NCI-H146 (cell line): ENCODE measurements around the gene ZNHIT1.

ENCODE experiments used
- DNase-seq: peaks from one replicate; lab custom pipeline; 2025; lab: John Stamatoyannopoulos, UW

The ZNHIT1 gene

DNA sequence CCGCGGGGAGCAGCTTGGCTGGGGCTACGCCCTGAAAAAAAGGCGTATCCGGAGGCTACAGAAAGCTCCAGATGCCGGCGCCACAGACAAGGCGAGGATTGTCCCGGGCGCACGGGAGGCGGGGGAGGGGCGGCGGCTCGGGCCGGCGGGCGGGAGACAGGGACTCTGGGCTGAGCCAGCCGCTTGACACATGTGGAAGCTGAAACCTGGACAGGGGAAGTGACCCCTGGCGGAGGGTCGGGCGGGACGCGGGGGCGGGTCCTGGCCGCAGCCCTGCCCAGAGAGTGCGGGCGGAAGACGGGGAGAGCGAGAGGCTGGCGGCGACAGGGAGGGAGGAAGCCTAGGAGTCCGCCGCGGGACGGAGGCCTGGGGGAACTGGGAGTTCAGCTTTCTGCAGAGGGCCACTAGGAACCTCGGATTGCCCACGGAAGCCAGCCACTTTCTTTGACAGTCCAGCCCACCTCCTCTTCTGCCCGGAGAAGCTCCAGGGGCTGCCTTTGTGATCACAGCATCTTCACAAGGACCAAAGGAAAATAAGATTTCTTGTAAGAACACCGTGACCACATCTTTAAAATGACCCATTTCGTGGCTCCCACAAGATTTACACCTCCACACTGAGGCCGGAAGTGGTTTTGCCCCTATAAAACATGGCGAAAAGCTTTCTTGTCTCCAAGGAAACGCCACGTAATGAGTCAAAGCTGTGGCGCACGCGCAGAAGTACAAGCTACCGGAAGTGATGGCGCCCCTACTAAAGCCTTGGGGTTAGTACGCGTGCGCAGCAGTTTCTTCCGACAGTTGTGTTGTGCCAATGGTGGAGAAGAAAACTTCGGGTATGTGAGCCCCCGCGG, at the start of gene ZNHIT1, which contains the start of gene PLOD3:
Gene ZNHIT1 (plus strand): TSS at position 778 of the 848 bp plus-strand sequence. CDS start 31 bp downstream, at position 809.
Gene PLOD3 (minus strand): TSS at position 194 of the 848 bp plus-strand sequence. CDS start 307 bp downstream, outside the sequence.
- peak; percentile 97 for DNase-seq

- DNase-seq: no peak
Measured at GRCh38 chr7:101168412-101169049, 49.4 kb upstream of the ZNHIT1 start.

DNA sequence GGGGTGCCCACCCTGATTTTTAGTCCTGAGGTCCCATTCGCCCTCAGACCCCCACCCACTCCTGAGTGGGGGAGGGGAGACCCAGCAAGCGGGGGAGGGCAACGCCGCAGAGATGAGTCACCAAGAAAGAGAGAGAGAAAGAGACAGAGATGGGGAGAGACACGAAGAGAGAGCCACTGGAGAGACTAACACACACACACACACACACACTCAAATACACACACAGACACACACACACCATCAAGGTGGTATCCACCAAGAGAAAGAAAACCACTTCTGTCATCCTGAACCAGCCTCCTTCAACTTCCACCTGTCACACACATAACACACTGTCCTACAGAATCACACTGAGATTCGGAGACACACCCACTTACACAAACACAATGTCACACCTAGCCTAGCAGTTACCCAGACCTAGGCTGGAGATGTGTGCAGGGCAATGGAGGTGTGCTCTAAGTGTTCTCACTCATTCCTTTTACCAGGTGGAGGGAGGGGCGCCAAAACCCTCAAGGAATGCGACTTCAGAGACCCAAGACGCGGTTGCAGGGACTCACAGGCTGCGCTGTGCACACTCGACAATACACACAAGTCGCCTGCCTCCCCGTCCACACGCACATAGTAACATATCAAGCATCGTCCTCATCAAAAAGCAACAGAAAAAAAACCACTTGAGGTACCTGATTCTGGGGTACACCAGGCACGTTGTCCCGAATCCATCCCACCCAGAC, 48.7 kb upstream of the ZNHIT1 start:
- DNase-seq: no peak

GRCh38 chr7:101169838-101170551, 48.0 kb upstream of the ZNHIT1 start:
- peak; percentile 36 for DNase-seq

DNA sequence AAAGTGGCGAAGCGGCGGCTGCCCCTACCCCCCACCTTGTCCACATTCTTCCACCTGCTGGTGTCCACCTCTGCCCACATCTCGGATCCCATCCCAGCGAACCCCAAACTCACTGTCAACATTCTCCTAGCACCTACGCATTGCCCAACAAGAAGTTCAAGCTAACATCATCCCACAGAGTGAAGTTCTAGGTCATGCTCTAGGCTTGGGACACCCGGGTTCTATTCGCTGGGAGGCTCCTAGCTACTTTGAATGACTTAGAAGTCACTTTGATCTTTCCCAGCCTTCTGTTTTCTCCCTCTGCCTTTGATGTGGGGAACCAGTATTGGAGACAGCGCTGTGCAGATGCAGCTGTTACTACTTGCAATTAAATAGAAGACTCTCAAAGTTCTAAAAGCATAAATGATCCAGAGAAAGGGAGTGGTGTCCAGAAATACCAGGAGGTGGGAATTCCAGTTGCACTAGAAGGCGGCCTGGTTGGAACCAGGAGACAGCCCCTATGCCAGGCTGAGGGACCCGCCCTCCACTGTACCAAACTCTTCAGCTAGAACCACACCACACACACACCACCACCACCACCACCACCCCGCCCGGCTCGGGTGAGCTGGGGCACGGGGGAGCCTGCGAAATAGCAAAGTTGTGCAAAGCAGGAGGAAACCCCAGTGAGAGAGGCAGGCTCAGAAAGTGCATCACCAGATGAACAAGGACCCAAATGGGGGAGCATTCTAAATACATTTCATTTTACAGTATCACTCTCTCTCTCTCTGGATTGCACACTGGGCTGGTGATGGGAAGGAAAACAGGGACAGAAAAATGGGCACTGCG, 47.1 kb upstream of the ZNHIT1 start:
- DNase-seq: no peak

GRCh38 chr7:101171442-101171837, 46.5 kb upstream of the ZNHIT1 start:
- DNase-seq: peak; percentile 13

GRCh38 chr7:101172005-101172853, 45.7 kb upstream of the ZNHIT1 start:
- peak; percentile 55 for DNase-seq

DNA sequence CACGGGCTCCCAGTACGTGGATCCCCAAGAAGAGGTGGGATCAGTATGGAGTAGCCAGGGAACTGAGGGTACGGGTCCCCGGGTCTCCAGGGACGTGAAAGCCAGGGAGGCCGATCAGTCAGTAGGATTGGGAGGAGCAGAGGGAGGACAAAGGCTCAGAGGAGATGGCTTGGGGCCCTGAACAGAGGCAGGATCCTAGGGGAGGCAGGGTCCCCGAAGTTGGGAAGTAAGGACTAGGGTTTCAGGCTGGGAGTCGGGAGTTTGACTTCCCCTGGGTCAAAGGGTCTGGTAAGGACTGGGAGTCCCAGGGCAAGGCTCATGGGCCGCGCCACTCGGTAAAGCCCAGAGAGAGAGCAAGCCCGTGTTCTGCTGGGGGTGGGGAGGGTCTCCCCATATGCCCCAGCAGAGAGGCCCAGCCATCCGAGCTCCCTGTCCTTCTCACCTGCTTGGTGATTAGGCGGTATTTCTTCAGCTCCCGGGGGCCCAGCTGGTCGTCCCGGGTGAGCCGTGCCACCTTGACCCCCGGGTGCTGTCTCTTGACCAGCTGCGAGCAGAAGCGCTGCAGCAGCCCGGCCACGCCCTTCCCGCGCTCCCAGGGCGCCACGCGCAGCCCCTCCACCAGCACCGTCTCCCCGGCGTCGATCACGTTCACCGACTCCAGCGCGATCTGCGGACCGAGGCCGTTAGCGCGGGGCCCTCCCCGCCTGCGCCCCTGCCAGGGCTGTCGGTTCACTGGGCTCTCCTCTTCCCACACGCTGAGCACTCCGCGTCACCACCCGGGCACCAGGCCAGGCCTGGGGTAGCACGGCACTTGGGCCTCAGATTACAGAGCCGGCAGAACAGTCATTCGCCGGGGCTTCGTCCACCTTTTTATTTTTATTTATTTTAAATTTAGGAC, 44.9 kb upstream of the ZNHIT1 start:
- DNase-seq: peak; percentile 61

GRCh38 chr7:101173752-101174244, 44.2 kb upstream of the ZNHIT1 start:
- DNase-seq: peak; percentile 41

DNA sequence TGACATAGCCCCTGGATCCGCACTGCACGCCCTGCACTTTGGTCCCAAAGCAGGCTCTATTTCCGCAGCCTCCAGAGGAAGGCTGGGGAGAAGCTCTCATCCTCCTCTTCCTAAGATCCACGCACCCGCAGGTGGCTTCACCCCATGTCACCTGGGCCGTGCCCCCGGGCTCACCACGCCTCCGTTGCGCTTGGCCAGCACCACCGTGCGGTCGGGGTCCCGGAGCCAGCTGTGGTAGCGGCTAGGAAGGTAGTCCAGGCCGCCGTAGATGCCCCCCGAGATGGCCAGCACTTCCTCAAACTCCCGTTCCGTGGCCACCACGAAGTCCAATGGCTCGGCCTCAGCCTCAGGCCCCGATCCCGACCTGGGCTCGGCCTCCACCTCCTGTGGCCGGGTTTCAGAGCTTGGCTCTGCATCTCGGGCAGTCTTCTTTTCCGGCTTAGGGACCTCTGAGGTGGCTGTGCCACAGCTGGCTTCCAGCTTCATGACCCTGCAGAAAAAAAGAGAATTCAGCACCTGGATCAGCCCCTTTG, 43.6 kb upstream of the ZNHIT1 start:
- DNase-seq: no peak

- DNase-seq: no peak
Measured at GRCh38 chr7:101175664-101176063, 42.3 kb upstream of the ZNHIT1 start.

DNA sequence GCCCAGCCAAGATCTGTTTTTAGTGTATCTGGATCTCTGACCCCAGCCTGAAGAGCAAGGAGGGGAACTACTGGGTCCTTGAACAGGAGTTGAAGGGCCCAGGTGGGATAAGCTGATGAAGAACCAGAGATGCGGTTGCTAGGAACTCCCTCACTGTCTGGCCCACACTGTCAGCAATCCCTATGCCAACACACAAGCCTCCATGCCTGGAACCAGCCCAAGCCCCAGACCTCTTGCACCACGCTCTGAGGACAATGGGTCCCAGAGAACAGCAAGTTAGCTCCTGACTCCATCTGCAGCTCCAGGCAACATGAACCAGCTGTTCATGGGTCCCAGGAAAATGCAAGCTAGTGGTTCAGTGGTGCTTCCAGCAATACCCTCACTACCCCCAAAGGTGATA, 40.3 kb upstream of the ZNHIT1 start:
- no peak for DNase-seq

DNA sequence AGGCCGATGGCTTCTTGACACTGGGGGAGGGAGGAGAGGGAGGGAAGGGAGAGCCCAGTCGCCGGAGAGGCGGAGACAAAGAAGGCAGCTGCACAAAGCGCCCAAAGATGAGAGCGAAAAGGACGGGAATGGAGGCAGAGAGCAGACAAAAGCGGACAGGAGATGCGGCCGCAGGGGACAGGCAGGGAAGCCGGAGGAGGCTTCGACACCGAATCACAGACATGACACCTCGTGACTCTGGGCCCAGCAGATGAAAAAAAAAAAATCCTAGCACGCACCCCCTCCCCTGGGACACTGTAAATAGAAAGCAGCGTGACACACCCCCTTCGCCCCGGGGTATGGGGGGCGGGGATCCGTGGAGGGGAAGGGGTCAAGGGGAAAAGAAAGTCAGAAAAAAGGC, 38.8 kb upstream of the ZNHIT1 start:
- DNase-seq: peak; percentile 58

DNA sequence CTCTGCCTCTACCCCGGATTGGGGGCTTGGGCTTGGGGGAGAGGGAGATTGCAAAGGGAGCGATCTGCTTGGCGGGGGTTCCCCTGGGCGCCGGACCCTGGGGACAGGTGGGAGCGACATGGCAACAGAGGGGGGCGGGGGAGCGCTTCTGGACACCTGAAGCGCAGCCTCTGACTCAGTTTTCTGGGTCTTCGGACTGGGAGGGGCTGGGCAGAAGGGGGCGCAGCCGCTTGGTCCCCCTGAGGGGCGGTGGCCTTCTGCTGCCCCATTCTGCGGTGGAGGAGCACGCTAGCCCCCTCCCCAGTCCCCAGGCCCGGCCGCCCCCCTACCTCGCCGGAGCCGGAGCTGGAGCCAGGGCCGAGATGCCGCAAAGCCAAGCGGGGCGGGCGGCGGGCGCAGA, 38.3 kb upstream of the ZNHIT1 start:
- DNase-seq: no peak

DNA sequence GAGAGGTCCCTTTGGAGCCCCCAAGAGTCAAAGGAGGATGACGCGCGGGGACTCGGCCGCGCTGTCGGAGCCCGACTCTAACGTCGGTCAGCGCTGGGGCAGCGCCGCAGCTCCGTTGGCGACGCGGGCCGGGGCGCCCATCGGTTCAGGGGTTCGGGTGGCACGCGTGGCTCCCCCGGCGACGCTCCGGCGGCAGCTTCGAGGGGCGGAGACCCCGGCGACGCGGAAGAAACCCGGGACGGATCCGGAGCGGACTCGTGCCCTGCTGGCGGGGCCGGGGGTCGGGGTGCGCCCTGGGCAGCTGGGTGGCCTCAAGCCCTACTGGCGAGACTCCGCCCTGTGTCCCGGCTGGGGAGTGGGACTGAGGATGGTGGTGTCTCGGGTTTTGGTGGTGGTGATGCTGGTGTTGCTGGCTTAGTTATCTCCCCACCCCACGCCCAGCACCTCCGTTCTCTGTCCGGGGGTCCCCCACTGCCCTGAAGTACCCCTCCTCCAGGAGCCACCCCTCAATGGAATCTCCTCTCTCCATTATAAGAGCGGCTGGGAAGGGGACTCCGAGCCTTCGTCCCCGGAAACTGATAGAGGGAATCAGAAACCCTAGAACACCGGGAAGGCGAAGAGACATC, 37.7 kb upstream of the ZNHIT1 start, which contains the start of gene NAT16:
Gene NAT16 (minus strand): TSS at position 164 of the 626 bp plus-strand sequence. CDS start 5,486 bp downstream, outside the sequence.
- no peak for DNase-seq

- no peak for DNase-seq
Measured at GRCh38 chr7:101185258-101185839, 32.6 kb upstream of the ZNHIT1 start.

GRCh38 chr7:101186194-101186593, 31.8 kb upstream of the ZNHIT1 start:
- no peak for DNase-seq
